Fibroblast of skin of left quadriceps (primary cell): ENCODE data around the gene PILRB.
"Not testable (repeated sequence)": the region's sequence is repeated elsewhere in the genome, so short reads cannot be mapped to it uniquely, and the experiment has no call there.

ENCODE experiments used
- DNase-seq, 2 experiments: peaks; one replicate each; pipeline ENCODE4 v3.0.0-alpha.2; 2013; ENCODE audit warnings: low read depth in 2 of 2

The PILRB gene

DNA sequence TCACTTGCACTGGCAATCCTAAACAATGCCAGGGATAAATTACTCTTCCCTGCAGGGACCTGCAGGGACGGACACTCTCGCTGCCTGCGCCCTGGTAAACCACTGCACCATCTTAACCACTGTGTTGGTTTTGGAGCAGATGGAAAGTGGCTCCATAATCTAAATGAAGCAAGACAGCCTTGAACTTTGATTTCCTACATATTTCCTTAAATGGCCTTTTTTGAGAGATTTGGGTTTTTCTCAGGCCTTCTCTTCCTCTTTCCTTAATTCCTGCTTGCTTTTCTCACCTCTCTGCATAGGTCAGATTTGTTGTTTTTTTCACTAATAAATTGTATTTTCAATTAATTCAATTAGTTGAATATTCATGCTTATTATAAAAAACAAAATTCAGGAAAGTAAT is 18.1 kb downstream of the PILRB start:
- DNase-seq, result no peak

DNA sequence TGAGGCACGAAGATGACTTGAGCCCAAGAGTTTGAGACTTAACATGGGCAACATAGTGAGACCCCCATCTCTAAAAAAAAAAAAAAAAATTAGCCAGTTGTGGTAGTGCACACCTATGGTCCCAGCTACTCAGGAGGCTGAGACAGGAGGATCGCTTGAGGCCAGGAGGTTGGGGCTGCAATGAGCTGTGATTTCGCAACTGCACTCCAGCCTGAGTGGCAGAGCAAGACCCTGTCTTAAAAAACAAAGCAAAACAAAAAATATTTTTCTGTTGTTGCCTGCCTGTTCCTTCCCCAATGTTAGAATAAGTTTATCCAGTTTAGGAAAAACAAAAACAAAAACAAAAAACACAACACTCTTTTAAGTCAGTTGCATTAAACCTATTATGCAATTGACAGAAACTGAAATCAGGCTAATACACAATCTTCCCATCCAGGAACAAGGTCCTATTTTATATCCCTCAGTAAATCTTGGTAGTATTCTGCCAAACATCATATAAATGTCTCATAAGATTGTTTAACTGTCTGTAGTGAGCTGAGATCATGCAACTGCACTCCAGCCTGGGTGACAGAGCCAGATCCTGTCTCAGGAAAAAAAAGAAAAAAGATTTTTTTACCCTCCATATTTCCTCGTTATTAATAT is 20.3 kb downstream of the PILRB start:
- no peak for DNase-seq

DNA sequence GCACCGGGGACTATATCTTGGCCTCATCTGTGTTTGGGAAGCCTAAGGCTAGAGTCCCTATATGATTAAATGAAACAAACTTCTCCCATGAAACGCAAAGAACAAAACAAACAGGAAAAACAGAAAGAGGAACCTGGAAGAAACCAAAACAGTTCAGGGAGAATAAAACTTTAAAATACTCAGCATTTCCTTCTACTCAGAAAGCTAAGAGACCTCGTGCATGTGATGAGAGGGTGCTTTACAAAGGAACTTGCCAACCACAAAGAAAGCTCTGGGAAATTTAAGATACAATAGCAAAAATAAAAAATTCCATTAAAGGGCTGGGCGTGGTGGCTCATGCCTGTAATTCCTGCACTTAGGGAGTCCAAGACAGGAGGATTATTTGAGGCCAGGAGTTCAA is 22.3 kb downstream of the PILRB start:
- DNase-seq, result no peak

DNA sequence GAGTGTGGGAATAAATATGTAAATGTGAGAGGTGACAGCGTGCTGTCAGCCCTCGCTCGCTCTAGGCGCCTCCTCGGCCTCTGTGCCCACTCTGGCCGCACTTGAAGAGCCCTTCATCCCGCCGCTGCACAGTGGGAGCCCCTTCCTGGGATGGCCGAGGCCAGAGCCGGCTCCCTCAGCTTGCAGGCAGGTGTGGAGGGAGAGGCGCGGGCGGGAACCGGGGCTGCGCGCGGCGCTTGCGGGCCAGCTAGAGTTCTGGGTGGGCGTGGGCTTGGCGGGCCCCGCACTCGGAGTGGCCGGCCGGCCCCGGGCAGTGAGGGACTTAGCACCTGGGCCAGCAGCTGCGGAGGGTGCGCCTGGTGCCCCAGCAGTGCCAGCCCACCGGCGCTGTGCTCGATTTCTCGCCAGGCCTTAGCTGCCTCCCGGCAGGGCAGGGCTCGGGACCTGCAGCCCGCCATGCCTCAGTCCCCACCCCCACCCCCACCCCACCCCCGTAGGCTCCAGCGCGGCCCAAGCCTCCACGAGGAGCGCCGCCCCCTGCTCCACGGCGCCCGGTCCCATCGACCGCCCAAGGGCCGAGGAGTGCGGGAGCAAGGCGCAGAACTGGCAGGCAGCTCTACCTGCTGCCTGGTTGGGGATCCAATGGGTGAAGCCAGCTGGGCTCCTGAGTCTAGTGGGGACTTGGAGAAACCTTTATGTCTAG is 23.8 kb downstream of the PILRB start:
- not testable (repeated sequence) for DNase-seq

DNA sequence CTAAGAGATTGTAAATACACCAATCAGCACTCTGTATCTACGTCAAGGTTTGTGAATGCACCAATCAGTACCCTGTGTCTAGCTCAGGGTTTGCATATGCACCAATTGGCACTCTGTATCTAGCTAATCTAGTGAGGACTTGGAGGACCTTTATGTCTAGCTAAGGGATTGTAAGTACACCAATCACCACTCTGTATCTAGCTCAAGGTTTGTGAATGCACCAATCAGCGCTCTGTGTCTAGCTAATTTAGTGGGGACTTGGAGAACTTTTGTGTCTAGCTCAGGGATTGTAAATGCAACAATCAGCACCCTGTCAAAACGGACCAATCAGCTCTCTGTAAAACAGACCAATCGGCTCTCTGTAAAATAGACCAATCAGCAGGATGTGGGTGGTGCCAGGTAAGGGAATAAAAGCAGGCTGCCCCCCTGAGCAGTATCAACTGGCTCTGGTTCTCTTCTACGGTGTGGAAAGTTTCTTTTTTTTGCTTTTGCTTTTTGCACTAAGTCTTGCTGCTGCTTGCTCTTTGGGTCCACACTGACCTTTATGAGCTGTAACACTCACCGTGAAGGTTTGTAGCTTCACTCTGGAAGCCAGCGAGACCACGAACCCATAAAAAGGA is 24.4 kb downstream of the PILRB start:
- DNase-seq, result not testable (repeated sequence)

DNA sequence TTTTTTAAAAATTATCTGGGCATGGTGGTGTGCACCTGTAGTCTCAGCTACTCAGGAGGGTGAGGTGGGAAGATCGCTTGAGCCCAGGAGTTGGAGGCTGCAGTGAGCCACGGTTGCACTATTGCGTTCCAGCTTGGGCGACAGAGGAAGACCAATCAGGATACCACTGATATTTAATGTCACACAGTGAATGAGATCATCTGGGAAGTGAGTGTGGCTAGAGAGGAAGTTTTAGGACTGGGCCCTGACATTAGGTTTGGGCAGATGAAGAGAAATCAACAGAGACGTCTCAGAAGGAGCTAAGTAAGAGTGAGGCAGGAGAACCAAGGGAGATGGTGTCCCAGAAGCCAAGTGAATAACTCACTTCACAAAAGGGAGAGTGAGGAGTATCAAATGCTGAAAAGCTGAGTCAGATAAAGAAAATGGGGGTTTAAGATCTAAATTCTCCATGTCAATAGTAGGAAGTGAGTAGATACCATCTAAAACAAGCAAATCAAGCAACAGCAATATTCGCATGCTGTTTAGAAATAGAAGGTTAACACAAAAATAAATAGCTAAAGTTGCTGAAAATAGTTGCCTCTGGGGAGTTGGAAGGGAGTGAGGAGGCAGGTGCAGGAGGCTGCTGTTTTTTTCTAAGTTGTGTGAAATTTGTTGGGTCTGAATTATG is 26.8 kb downstream of the PILRB start:
- no peak for DNase-seq

DNA sequence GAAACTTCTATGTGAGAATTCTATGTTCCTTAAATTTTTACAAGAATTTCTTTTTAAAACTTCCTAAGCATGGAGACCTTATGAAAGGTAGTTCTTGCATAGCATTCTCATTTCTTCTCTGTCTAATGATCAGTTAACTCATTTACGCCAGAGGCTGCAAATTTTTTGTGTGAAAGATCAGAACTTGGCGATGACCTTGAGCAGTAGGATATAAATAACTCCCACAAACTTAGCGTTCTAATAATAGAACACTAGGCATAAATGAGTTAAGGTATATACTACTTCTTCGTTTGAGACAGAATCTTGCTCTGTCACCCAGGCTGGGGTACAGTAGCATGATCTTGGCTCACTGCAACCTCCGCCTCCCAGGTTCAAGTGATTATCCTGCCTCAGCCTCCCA is 29.0 kb downstream of the PILRB start:
- DNase-seq, result no peak

DNA sequence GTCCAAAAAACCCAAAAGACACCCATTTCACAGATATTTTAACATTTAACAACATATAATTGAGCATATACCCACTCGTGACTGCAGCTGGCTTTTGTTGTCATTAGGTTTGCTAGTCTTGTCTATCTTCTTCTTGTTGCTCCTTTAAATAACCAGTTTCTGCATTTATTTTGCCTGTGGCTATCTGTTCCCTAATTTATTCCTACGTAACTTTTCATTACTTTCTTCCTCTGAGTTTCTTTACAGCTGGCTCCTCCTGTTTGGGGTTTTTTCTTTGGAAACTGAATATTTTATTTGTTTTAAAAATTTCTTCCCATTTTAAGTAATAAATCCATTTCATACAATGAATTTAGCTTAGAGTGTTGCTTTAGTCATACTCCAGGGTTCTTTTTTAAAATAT is 29.8 kb downstream of the PILRB start:
- DNase-seq, result no peak

DNA sequence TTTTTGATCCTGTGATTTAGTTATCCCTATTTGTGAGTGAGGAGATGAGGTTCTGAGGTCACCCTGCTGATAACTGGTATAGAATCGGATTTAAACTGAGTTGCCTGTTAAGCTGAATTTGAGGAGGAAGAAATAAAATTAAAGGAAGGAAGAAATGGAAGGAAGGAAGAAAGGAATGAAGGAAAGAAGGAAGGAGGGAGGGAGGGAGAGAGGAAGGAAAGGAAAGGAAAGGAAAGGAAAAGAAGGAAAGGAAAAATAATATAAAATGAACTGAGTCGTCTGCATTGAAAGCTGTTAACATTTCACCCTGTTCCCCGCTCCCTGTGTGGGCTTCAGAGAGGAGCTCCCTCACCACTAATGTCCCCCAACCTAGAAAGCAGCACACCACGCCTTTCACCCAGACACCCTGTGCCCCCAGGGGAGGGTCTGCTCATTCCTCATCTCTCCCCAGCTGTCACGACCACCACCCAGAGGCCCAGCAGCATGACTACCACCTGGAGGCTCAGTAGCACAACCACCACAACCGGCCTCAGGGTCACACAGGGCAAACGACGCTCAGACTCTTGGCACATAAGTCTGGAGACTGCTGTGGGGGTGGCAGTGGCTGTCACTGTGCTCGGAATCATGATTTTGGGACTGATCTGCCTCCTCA is 31.6 kb downstream of the PILRB start:
- no peak for DNase-seq

DNA sequence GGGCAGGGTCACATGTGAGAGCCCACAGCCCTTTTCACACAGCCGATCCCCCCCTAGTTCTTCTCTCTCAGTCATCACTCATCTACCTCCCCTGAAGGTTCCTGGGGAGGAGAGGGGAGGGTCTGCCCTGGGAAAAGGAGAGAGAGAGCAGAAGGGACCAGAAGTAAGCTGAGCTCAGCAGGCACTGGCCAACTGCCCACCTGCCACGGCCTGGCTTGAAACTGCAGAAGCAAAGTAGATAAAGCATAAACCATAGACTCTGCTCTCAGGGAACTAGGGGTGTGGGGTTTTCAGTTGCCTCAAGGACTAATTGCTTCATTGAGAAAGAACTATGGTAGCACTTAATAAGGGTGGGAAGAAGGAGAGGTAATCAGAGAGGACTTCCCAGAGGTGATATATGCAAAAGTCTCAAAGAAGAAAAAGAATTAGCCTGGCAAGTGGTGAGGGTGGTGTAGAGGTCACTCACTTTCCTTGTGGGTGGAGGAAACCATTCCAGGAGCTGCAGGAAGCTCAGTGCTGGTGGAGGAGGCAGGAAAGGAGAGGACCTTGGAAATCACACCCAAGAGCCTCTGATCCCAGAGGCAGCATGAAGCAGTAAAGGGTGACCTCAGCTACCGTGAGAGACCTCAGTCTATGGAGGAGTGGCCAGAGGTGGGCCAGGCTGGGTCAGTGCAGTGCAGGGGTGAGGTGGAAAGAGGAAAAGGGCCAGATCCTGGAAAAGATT is 32.5 kb downstream of the PILRB start:
- no peak for DNase-seq

DNA sequence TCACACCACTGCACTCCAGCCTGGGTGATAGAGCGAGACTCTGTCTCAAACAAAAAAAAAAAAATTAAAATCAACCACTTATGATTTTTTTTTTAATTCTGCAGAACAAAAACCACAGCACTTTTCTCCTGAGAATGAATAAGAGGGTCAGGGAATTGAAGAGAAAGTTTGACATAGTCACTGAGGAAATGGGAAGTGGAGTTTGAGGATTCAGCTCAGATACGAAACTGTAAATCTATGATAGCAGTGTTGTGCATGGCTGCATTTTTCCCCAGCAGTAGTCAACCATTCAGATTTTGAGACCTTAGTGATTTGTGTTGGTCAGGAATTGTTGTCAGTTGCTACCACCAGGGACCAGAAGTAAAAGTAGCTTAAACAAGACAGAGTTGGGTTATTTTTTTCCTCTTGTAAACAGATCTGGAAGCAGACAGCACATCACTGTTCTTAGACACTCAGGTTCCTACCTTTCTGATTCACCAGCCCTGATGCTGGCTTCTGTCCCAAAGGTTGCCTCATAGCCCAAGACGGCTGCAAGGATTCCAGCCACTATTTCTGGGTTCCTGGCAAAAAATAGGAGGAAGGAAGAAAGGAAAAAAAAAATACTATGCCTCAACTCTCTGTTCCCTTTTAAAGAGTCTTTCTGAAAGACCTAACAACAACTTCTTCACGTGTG is 35.5 kb downstream of the PILRB start:
- no peak for DNase-seq

DNA sequence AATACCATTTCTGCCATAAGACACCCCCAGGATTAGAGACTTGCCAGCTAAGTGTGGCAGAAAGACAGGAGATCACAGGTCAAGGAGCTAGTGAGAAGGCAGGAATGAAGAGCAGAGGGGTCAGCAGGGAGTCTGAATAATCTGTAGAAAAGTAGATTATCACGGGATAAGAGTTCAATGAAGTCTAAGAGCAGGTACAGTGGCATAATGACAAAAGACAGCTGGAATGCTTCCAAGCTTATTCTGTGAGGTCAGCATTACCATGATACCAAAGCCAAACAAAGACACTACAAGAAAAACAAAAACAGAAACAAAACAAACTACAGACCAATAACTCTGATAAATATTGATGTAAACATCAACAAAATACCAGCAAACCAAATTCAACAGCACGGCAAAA is 36.2 kb downstream of the PILRB start:
- no peak for DNase-seq

DNA sequence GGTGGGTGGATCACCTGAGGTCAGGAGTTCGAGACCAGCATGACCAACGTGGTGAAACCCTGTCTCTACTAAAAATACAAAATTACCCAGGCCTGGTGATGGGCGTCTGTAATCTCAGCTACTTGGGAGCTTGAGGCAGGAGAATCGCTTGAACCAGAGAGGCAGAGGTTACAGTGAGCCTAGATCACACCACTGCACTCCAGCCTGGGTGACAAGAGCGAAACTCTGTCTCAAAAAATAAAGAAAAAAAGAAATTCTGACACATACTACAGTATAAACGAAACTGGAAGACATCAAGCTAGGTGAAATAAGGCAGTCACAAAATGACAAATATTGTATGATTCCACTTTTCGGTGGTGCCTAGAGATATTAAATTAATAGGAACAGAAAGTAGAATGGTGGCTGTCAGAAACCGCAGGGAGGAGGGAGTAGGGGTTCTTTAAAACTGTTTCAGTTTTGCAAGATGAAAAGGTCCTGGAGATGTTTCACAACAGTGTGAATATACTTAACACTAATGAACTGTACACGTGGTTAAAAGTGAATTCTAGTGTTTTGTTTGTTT is 38.6 kb downstream of the PILRB start:
- no peak for DNase-seq

DNA sequence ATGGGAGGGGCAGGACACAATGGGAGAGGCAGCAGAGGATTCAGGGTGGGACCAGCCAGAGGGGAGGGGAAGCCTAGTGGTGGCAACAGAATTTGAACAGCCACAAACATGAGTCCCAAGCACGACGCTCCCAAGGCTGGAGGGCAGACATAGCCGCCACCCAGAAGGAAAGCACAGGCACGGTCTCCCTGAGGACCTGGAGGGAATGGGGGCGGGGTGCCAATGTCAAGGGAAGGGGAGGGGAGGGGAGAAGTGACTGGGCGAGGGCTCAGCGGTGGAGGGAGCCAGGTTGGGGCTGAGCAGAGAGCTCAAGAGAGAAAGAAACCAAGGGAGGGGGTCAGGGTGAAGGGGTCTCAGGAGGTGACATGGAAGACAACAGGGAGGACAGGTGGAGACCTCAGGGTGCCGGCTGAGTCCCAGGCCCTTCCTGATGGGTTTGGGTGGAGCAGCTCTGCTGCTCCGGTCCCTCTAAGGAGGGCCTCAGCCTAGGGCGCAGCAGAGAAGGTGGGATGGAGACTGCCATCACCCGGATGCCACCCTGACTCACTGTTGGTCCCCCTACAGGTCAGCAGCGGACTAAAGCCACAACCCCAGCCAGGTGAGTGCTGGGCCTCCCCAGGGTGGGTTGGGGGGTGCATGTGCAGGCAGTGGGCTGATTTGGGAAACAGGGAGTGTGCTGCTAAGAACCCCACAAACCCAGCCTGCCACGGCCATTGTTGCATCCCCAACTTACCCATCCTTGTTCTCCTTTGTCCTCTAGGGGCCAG is 39.6 kb downstream of the PILRB start:
- DNase-seq, result no peak

DNA sequence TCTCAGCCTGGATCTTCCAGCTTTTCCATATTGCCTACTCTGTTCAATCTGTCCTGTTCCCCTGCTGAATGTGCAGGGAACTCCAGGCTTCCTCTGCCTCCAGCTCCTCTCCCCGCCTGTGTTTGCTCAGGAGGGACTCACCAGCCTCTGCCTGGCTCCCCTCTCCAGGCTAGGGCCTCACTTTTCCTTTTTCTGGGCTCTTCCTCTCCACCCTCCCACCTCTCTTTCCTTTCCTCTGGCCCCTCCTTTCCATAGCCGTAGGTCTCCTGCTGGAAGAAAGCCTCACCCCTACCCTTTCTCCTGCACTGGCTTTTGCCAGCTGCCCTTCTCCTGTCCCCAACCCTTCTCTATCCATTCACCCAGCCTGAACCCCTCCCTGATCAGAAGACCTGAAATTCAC is 40.3 kb downstream of the PILRB start:
- DNase-seq, result no peak

DNA sequence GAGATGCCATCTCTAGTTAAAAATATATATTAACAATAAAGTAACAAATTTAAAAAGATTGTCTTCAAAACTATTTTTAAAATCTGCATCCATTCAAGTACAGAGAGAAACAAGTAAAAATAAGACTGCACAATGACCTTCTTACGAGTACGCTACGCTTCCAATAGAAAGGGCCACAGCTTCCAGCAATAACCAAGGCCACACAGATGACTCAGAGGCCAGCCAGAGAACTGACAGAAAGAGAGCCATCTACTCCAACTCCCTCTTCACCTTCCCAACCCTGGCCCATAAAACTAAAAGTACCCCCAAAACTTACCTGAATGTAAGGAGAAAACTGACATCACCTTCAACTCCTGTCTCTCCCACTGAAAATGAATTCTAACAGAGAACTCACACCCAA is 42.1 kb downstream of the PILRB start:
- DNase-seq, result no peak

DNA sequence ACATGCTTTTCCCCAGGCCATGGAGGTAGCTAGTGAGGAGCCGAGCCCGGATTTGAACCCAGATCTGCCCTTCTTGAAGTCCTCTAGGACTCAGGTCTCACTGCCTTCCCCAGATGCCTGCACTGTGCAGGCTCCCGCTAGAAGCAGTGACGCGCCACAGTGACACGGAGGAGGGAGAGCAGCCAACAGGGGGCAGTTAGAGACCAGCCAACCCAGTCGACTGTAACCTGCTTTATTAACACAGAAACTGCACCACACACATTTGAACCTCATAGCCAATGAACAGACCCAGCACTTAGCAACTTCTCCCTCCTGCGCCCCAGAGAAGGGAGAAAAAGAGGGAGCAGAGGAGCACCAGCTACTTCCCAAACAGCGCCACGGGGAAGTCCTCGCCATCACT is 42.7 kb downstream of the PILRB start:
- peak in 1 of 2 experiments; percentile 1 for DNase-seq

DNA sequence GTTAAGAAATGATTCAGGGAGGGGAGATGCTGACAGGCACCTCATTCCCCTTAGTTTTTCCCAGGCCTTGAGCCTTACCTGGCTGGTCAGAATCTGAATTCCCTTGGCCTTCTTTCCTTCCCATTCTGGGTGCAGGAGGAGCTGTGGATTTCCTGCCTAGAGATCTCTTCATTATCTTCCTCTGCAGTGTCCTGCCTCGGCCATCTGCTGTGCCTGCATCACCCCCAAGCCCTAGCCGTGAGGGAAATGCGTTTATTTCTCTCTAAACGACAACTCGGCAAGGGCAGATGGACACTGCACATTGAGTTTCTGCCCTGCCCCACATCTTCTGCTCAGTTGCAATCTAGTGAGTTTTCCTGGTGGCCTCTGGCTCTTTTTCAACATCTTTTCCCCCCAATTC is 43.9 kb downstream of the PILRB start:
- DNase-seq, result no peak

DNA sequence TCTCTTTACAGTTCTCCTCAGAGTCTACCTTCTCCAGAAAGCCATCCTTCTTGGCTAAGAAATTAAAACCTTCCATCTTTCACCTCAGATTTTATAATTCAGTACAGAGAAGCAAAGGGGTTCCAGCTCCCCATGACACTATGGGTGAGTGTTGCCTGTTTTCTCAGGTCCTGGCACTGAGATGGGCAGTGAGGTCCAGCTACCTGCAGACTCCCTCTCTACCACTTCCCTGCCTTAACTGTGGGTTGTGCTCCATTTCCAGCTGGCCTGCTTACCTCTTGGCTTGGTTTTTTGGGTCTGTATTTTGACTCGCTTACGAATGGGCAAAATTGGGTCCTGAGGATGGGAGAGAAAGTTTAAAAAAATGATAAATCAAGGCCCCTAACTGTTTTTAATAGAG is 44.3 kb downstream of the PILRB start:
- DNase-seq, result no peak

DNA sequence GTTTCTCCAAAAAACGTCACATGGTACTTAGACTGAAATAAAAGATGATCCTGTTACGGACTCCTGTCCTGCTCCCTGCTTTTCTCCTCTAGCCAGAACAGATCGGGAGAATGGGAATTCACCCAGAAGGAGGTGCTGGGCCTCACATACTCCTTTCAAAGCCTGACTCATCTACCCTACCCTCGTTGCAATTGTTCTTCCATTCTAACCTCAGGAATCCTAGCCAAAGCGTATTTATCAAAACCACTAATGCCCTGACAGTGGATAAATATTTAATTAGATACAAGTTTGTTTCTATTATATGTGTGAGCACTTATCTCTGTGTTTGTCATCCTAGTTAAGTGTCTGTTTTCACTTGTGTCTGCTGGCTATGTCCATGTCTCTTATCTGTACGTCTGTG is 48.9 kb downstream of the PILRB start:
- peak in 1 of 2 experiments; percentile 4 for DNase-seq
